NCI-H524 treated with DMSO at 0.1 percent for 48 hours (cell line): Measurements from ENCODE around the gene RPS6KA2.
A peak's percentile ranks its signal among the peaks of the same experiment; 100 is the strongest.

ENCODE experiments used
- DNase-seq: peaks from one replicate; lab custom pipeline; 2025; lab: John Stamatoyannopoulos, UW

The RPS6KA2 gene

GRCh38 chr6:166485651-166486535, 141.2 kb downstream of the RPS6KA2 start:
- no peak for DNase-seq

- DNase-seq: no peak
Measured at GRCh38 chr6:166484863-166485262, 142.2 kb downstream of the RPS6KA2 start.

GRCh38 chr6:166483573-166484250, 143.3 kb downstream of the RPS6KA2 start:
- no peak for DNase-seq

- no peak for DNase-seq
Measured at GRCh38 chr6:166483026-166483425, 144.0 kb downstream of the RPS6KA2 start.

GRCh38 chr6:166478782-166479592, 148.1 kb downstream of the RPS6KA2 start:
- DNase-seq: no peak

GRCh38 chr6:166477647-166478365, 149.2 kb downstream of the RPS6KA2 start:
- DNase-seq: peak; percentile 77

GRCh38 chr6:166476634-166477215, 150.3 kb downstream of the RPS6KA2 start:
- no peak for DNase-seq

GRCh38 chr6:166476061-166476591, 150.9 kb downstream of the RPS6KA2 start:
- DNase-seq: no peak

GRCh38 chr6:166474721-166475565, 152.1 kb downstream of the RPS6KA2 start:
- DNase-seq: no peak

- DNase-seq: no peak
Measured at GRCh38 chr6:166473886-166474571, 153.0 kb downstream of the RPS6KA2 start.

GRCh38 chr6:166472636-166473035, 154.4 kb downstream of the RPS6KA2 start:
- DNase-seq: no peak

GRCh38 chr6:166471797-166472260, 155.2 kb downstream of the RPS6KA2 start:
- DNase-seq: no peak

GRCh38 chr6:166470863-166471410, 156.1 kb downstream of the RPS6KA2 start:
- no peak for DNase-seq

- no peak for DNase-seq
Measured at GRCh38 chr6:166470029-166470862, 156.8 kb downstream of the RPS6KA2 start.

- DNase-seq: no peak
Measured at GRCh38 chr6:166469426-166469961, 157.6 kb downstream of the RPS6KA2 start.

- peak; percentile 92 for DNase-seq
Measured at GRCh38 chr6:166467436-166468000, 159.5 kb downstream of the RPS6KA2 start.
